ENCODE data around the gene EIPR1.

The EIPR1 gene

DNA sequence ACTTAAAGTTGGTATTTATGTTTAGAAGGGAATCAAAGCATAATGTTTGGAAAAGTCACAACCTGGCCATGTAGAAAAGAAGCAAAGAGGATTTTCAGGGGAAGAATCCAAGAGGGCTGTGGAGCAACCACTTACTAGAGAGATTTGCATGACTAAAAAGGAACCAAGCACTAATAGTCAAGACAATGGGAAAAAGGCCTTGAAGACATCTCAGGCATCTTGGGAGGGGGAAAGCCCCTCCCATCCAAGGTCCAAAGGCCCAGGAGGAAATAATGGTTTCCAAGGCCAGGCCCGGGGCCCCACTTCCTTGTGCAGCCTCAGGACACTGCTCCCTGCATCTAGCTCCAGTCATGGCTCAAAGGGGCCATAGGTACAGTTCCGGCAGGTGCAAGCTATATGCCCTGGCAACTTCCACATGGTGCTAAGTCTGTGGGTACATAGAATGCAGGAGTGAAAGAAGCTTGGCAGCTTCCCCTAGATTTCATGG, 128.1 kb downstream of the EIPR1 start:
- Histone ChIP-seq H3K36me3 (no peaks in the 10 kb centered on the region), H3K4me3 (ENCODE audit: low read depth in 1 of 2, low read length in 1 of 2) (no peak overlapping the region), H3K27me3 (no peaks in the 10 kb centered on the region), H3K9me3 (no peaks in the 10 kb centered on the region), H3K4me1 (ENCODE audit: control insufficient read depth in 1 of 2, insufficient read depth in 1 of 2, low read depth in 1 of 2, low read length in 1 of 2) (no peaks in the 10 kb centered on the region), H3K27ac (no peak overlapping the region)
- TF ChIP-seq, protein P1, sequence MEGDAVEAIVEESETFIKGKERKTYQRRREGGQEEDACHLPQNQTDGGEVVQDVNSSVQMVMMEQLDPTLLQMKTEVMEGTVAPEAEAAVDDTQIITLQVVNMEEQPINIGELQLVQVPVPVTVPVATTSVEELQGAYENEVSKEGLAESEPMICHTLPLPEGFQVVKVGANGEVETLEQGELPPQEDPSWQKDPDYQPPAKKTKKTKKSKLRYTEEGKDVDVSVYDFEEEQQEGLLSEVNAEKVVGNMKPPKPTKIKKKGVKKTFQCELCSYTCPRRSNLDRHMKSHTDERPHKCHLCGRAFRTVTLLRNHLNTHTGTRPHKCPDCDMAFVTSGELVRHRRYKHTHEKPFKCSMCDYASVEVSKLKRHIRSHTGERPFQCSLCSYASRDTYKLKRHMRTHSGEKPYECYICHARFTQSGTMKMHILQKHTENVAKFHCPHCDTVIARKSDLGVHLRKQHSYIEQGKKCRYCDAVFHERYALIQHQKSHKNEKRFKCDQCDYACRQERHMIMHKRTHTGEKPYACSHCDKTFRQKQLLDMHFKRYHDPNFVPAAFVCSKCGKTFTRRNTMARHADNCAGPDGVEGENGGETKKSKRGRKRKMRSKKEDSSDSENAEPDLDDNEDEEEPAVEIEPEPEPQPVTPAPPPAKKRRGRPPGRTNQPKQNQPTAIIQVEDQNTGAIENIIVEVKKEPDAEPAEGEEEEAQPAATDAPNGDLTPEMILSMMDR (IDR thresholded peaks at IDR 0.05), result no peak

DNA sequence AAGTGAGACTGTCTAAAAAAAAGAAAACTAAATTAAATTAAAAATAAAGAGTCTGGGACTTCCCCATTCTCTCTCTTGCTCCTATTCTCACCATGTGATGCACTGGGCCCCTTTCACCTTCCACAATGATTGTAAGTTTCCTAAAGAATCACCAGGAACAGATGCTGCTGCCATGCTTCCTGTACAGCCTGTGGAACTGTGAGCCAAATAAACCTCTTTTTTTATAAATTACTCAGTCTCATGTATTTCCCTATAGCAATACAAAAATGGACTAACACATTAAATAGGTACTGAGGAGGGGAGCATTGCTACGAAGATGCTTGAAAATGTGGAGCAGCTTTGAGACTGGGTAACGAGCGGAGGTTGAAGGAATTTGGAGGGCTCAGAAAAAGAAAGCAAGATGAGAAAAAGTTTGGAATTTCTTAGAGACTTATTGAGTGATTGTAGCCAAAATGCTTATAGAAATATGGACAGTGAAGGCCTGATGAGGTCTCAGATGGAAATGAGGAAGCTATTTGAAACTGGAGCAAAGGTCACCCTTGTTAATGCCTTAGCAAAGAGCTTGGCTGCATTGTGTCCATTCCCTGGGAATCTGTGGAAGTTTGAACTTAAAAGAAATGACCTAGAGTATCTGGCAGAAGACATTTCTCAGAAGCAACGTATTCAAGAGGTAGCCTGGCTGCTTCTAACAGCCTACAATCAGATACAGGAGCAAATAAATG, 128.7 kb downstream of the EIPR1 start:
- H3K4me3 ChIP-seq (ENCODE audit: low read depth in 1 of 2, low read length in 1 of 2), result no peak overlapping the region
- H3K27ac ChIP-seq, result no peak overlapping the region
- H3K27me3 ChIP-seq, result no peaks in the 10 kb centered on the region
- no peaks in the 10 kb centered on the region for H3K36me3 ChIP-seq
- TF ChIP-seq, protein P1 (IDR thresholded peaks at IDR 0.05), result no peak
- H3K9me3 ChIP-seq, result no peaks in the 10 kb centered on the region
- peaks cover 0 to 2% of the 10 kb centered on the region in 2 experiments for H3K4me1 ChIP-seq (ENCODE audit: control insufficient read depth in 1 of 2, insufficient read depth in 1 of 2, low read depth in 1 of 2, low read length in 1 of 2)

DNA sequence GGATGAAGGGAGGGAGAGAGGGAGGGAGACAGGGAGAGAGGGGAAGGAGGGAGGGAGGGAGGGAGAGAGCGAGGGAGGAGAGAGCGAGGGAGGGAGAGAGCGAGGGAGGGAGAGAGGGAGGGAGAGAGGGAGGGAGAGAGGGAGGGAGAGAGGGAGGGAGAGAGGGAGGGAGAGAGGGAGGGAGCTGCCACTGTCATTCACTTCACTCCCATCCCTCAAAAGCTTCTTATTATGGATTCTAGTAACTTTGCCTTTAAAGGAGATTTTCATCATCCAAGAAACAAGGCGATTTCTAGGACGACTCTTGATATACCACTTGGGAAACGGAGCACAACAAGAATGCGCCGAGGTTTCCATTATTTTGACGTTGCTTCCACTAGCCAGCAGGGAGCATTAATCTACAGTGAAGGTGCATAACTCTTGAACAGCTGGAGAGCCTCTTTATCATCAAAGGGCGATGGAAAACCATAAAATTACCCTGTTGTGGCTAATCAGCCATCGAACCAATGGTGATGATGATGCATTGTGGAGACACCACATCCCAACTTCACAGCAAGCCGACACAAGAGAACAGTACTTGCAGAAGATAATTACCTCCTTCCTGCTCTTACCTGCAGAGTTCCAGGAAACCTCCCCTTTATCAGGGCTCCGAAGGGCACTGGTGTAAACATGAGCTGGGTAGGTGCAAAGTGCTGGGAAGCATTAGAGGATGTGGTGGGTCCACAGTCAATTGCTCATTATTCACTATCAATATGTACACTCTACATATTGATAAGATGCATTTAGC, 130.5 kb downstream of the EIPR1 start:
- TF ChIP-seq, protein P1 (IDR thresholded peaks at IDR 0.05), result no peak

DNA sequence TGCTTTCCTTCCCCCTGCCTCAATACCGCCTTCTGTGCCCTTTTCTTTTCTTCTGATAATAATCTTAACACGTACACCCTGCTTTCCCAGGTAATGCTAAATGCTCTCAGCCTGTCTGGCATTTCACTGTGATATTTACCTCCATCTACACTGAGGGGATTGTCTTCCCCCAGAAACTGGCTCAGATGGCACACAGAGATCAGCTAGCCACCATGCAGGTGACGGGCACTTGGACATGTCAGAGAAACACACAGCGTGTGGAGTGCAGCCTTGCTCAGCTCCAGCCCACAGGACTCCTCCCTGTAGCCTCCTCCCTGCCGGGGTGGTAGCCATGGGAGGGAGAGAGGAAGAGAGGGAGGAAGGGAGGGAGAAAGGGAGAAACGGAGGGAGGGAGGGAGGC, 131.2 kb downstream of the EIPR1 start:
- Histone ChIP-seq H3K9me3 (no peaks in the 10 kb centered on the region), H3K27me3 (no peaks in the 10 kb centered on the region), H3K4me3 (ENCODE audit: low read depth in 1 of 2, low read length in 1 of 2) (no peak overlapping the region), H3K4me1 (ENCODE audit: control insufficient read depth in 1 of 2, insufficient read depth in 1 of 2, low read depth in 1 of 2, low read length in 1 of 2) (peaks cover 19 to 27% of the 10 kb centered on the region in 2 experiments), H3K36me3 (no peaks in the 10 kb centered on the region), H3K27ac (no peak overlapping the region)
- TF ChIP-seq, protein P1 (IDR thresholded peaks at IDR 0.05), result no peak

More for the DNA sequence above, 130.5 kb downstream of the EIPR1 start:
- H3K9me3 ChIP-seq, result no peaks in the 10 kb centered on the region
- no peaks in the 10 kb centered on the region for H3K36me3 ChIP-seq
- H3K27me3 ChIP-seq, result no peaks in the 10 kb centered on the region
- H3K27ac ChIP-seq, result no peak overlapping the region
- H3K4me1 ChIP-seq (ENCODE audit: control insufficient read depth in 1 of 2, insufficient read depth in 1 of 2, low read depth in 1 of 2, low read length in 1 of 2), result peaks cover 12 to 20% of the 10 kb centered on the region in 2 experiments
- no peak overlapping the region for H3K4me3 ChIP-seq (ENCODE audit: low read depth in 1 of 2, low read length in 1 of 2)

DNA sequence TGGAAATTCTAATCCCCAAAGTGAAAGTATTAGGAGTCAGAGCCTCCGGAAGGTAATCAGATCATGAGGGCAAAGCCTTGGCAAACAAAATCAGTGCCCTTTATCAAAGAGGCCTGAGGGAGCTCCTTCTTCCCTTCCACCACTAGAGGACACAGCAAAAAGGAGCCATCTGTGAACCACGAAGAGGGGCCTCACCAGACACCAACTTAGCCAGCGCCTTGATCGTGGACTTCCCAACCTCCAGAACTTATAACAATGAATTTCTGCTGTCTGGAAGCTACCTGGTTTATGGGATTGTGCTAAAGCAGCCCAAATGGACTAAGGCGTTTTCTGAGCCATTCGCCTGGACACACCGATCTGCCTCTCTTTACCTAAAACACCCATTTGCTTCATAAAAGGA, 133.1 kb downstream of the EIPR1 start:
- peaks cover 19 to 31% of the 10 kb centered on the region in 2 experiments for H3K4me1 ChIP-seq (ENCODE audit: control insufficient read depth in 1 of 2, insufficient read depth in 1 of 2, low read depth in 1 of 2, low read length in 1 of 2)
- H3K9me3 ChIP-seq, result no peaks in the 10 kb centered on the region
- H3K27ac ChIP-seq, result no peak overlapping the region
- no peak overlapping the region for H3K4me3 ChIP-seq (ENCODE audit: low read depth in 1 of 2, low read length in 1 of 2)
- H3K27me3 ChIP-seq, result peaks cover 9% of the 10 kb centered on the region
- H3K36me3 ChIP-seq, result no peaks in the 10 kb centered on the region
- TF ChIP-seq, protein P1 (IDR thresholded peaks at IDR 0.05), result no peak
